Trophoblast cell (in vitro differentiated cells and primary cell): ENCODE data around the gene ABCB9.

ENCODE experiments used
- DNase-seq, 2 donors: peaks; one replicate each; pipeline ENCODE4 v3.0.0-alpha.2; 2016
- H2AFZ ChIP-seq: 2 replicates; pipeline ENCODE4 v1.6.1; 2013; ENCODE audit warnings: low read length, moderate library complexity, mild to moderate bottlenecking; ENCODE audit not compliant: insufficient read depth, poor library complexity
- H2AK5ac ChIP-seq: 2 replicates; pipeline ENCODE4 v1.6.1; 2013; ENCODE audit warnings: mild to moderate bottlenecking, low read length
- H2BK120ac ChIP-seq: 2 replicates; pipeline ENCODE4 v1.6.1; 2013; ENCODE audit warnings: low read length, mild to moderate bottlenecking, moderate library complexity; ENCODE audit not compliant: insufficient read depth, poor library complexity
- H2BK12ac ChIP-seq: 2 replicates; pipeline ENCODE4 v1.6.1; 2013; ENCODE audit warnings: mild to moderate bottlenecking, low read length, moderate library complexity
- H2BK5ac ChIP-seq: 2 replicates; pipeline ENCODE4 v1.6.1; 2013; ENCODE audit warnings: low read length, low read depth, moderate library complexity, mild to moderate bottlenecking; ENCODE audit not compliant: poor library complexity
- H3K14ac ChIP-seq: 2 replicates; pipeline ENCODE4 v1.6.1; 2013; ENCODE audit warnings: mild to moderate bottlenecking, low read length
- H3K18ac ChIP-seq: 2 replicates; pipeline ENCODE4 v1.6.1; 2013; ENCODE audit warnings: mild to moderate bottlenecking, low read length
- H3K23ac ChIP-seq: 2 replicates; pipeline ENCODE4 v1.6.1; 2013; ENCODE audit warnings: low read length
- H3K27ac ChIP-seq: 2 replicates; pipeline ENCODE4 v1.5.1; 2013; ENCODE audit warnings: low read depth, mild to moderate bottlenecking, inconsistent platforms, low read length, moderate library complexity
- H3K27me3 ChIP-seq: 2 replicates; pipeline ENCODE4 v1.6.1; 2013; ENCODE audit warnings: inconsistent platforms, mild to moderate bottlenecking, low read length, moderate library complexity; ENCODE audit not compliant: insufficient read depth
- H3K36me3 ChIP-seq, 2 experiments: 1 replicate in 1 of 2; 2 replicates in 1 of 2; pipeline ENCODE4 v1.6.1; 2013; ENCODE audit warnings: low read length in 2 of 2, mild to moderate bottlenecking in 2 of 2, moderate library complexity in 1 of 2; ENCODE audit not compliant: insufficient read depth in 2 of 2, control insufficient read depth in 1 of 2
- H3K4ac ChIP-seq: 2 replicates; pipeline ENCODE4 v1.6.1; 2013; ENCODE audit warnings: low read depth, mild to moderate bottlenecking, low read length, moderate library complexity
- H3K4me1 ChIP-seq, 2 experiments: 1 replicate in 1 of 2; 2 replicates in 1 of 2; pipeline ENCODE4 v1.6.1; 2013; ENCODE audit warnings: low read length in 2 of 2, mild to moderate bottlenecking in 2 of 2, moderate library complexity in 1 of 2; ENCODE audit not compliant: insufficient read depth in 2 of 2, control insufficient read depth in 1 of 2
- H3K4me2 ChIP-seq: 2 replicates; pipeline ENCODE4 v1.6.1; 2013; ENCODE audit warnings: inconsistent platforms, mild to moderate bottlenecking, low read length, moderate library complexity
- H3K4me3 ChIP-seq: 2 replicates; pipeline ENCODE4 v1.5.1; 2013; ENCODE audit warnings: mild to moderate bottlenecking, low read depth, low read length, inconsistent platforms
- H3K79me1 ChIP-seq: one replicate; pipeline ENCODE4 v1.6.1; 2013; ENCODE audit warnings: low read length
- H3K79me2 ChIP-seq: 2 replicates; pipeline ENCODE4 v1.6.1; 2013; ENCODE audit warnings: low read length, mild to moderate bottlenecking; ENCODE audit not compliant: control insufficient read depth, insufficient read depth, poor library complexity
- H3K9ac ChIP-seq: 2 replicates; pipeline ENCODE4 v1.6.1; 2013; ENCODE audit warnings: mild to moderate bottlenecking, low read length
- H3K9me3 ChIP-seq: 2 replicates; pipeline ENCODE4 v1.6.1; 2013; ENCODE audit warnings: low read depth, mild to moderate bottlenecking, control low read depth, inconsistent platforms, low read length; ENCODE audit not compliant: insufficient read depth
- H4K12ac ChIP-seq: 2 replicates; pipeline ENCODE4 v1.6.1; 2013; ENCODE audit warnings: low read depth, mild to moderate bottlenecking, low read length, moderate library complexity
- H4K8ac ChIP-seq: 2 replicates; pipeline ENCODE4 v1.6.1; 2013; ENCODE audit warnings: low read depth, mild to moderate bottlenecking, low read length, moderate library complexity
- H4K91ac ChIP-seq: one replicate; pipeline ENCODE4 v1.6.1; 2013; ENCODE audit warnings: low read depth, mild to moderate bottlenecking, low read length, moderate library complexity
- WGBS: extraction: QIAGEN DNeasy Blood & Tissue Kit; methylation state at CpG from one replicate; pipeline ENCODE4 v1.1.7; 2013; ENCODE audit warnings: missing lambda C conversion rate; ENCODE audit not compliant: insufficient read length, insufficient coverage; ENCODE audit errors: extremely low coverage; 5-methylcytosine and 5-hydroxymethylcytosine counted together

ABCB9 gene

DNA sequence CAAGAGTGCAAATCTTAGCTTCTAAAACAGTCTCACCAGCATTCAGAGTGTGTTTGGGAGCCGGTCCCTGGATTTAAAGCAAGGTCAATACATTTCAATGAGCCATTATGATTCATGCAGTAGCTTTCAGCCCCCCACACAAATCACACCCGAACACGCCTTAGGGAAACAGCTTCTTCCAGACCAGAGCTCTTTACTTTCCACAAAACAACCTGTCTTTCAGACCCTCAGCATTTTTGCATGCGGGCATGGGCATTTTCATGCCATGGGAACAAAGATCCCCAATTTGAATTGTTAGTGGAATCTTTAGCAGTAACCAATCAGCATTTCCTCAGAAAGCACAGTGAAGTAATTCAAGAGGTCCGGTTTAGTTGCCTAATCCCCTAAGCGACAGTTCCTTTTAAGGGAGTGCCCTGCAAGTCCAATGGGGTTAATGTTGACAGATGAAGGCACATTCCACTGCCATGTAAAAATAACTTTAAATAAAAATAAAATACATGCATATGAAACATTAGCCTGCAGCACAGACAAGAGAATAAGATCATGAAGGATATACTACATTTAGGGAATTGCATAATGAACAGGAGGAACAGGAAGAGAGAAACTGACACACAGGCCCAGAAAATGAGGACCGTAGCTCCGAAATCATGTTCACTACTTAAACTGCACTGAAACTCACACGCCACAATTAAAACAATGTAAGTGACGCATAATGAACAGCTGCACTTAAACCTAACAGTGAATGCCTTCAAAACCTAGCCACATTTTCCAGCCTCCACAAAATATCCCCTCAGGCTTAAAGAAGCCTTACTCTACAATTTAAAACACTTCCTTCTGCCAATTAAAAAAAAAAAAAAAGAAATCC is 74.4 kb downstream of the ABCB9 start:
- Histone ChIP-seq H3K79me1 (peaks cover 31% of the 10 kb centered on the region), H2BK5ac (no peak overlapping the region), H3K14ac (no peak overlapping the region), H2BK120ac (no peak overlapping the region), H3K9ac (no peak overlapping the region), H4K8ac (no peak overlapping the region), H3K27ac (peak overlapping the region; percentile 54), H3K4ac (no peak overlapping the region), H3K27me3 (no peaks in the 10 kb centered on the region), H4K12ac (no peak overlapping the region), H3K79me2 (peaks cover 25% of the 10 kb centered on the region), H3K18ac (no peak overlapping the region), H2AFZ (no peak overlapping the region), H3K9me3 (no peaks in the 10 kb centered on the region), H3K4me3 (no peak overlapping the region), H2AK5ac (no peak overlapping the region), H2BK12ac (no peak overlapping the region), H3K4me2 (peak overlapping the region; percentile 50), H3K4me1 (peaks cover 34 to 42% of the 10 kb centered on the region in 2 experiments), H3K36me3 (no peaks in the 10 kb centered on the region), H3K23ac (no peak overlapping the region), H4K91ac (no peak overlapping the region)
- WGBS, result no CpG with 5 or more reads among the region's 10 CpGs
- DNase-seq, result peak in 1 of 2 donors; percentile 69

GRCh38 chr12:122889761-122890520 is 76.3 kb downstream of the ABCB9 start:
- Histone ChIP-seq H3K18ac (no peak overlapping the region), H2AK5ac (no peak overlapping the region), H4K8ac (no peak overlapping the region), H3K9ac (no peak overlapping the region), H2AFZ (no peak overlapping the region), H3K79me1 (peaks cover 18% of the 10 kb centered on the region), H3K4me3 (no peak overlapping the region), H2BK12ac (no peak overlapping the region), H4K12ac (no peak overlapping the region), H3K79me2 (peaks cover 19% of the 10 kb centered on the region), H3K27me3 (no peaks in the 10 kb centered on the region), H3K4me2 (no peak overlapping the region), H3K14ac (no peak overlapping the region), H2BK120ac (no peak overlapping the region), H4K91ac (no peak overlapping the region), H3K27ac (no peak overlapping the region), H3K4me1 (peaks cover 32 to 38% of the 10 kb centered on the region in 2 experiments), H2BK5ac (no peak overlapping the region), H3K36me3 (no peaks in the 10 kb centered on the region), H3K9me3 (no peaks in the 10 kb centered on the region), H3K23ac (no peak overlapping the region), H3K4ac (peak overlapping the region; percentile 53)
- DNase-seq, result no peak
- WGBS, result no CpG with 5 or more reads among the region's 13 CpGs

GRCh38 chr12:122888232-122888752 is 78.0 kb downstream of the ABCB9 start:
- no peaks in the 10 kb centered on the region for H3K9me3 ChIP-seq
- peak overlapping the region; percentile 47 for H2BK12ac ChIP-seq
- peak overlapping the region; percentile 51 for H2BK5ac ChIP-seq
- no peak overlapping the region for H3K4me3 ChIP-seq
- H4K8ac ChIP-seq, result no peak overlapping the region
- H3K4me2 ChIP-seq, result peak overlapping the region; percentile 53
- no peak overlapping the region for H2BK120ac ChIP-seq
- no peak overlapping the region for H2AFZ ChIP-seq
- H3K4ac ChIP-seq, result peak overlapping the region; percentile 43
- H3K27me3 ChIP-seq, result no peaks in the 10 kb centered on the region
- no peak overlapping the region for H2AK5ac ChIP-seq
- peak; percentile 89 to 94 for DNase-seq
- no peaks in the 10 kb centered on the region for H3K36me3 ChIP-seq
- H3K27ac ChIP-seq, result peak overlapping the region; percentile 90
- H3K9ac ChIP-seq, result no peak overlapping the region
- H3K23ac ChIP-seq, result no peak overlapping the region
- H4K91ac ChIP-seq, result peak overlapping the region; percentile 57
- H3K18ac ChIP-seq, result peak overlapping the region; percentile 47
- H3K79me2 ChIP-seq, result peaks cover 12% of the 10 kb centered on the region
- H3K4me1 ChIP-seq, result peaks cover 27 to 34% of the 10 kb centered on the region in 2 experiments
- no peak overlapping the region for H4K12ac ChIP-seq
- WGBS, result no CpG with 5 or more reads among the region's 12 CpGs
- peak overlapping the region; percentile 60 for H3K14ac ChIP-seq
- H3K79me1 ChIP-seq, result peaks cover 18% of the 10 kb centered on the region

GRCh38 chr12:122887819-122888212 is 78.4 kb downstream of the ABCB9 start:
- no peak for DNase-seq
- peak overlapping the region; percentile 68 for H2BK120ac ChIP-seq

More at GRCh38 chr12:122887819-122888212, 78.4 kb downstream of the ABCB9 start:
- Histone ChIP-seq H3K79me1 (peaks cover 18% of the 10 kb centered on the region), H3K4me2 (no peak overlapping the region), H2BK12ac (peak overlapping the region; percentile 67), H3K4me3 (no peak overlapping the region), H3K18ac (no peak overlapping the region), H3K4me1 (peaks cover 27 to 34% of the 10 kb centered on the region in 2 experiments), H2AFZ (peak overlapping the region; percentile 39), H2AK5ac (no peak overlapping the region), H3K14ac (no peak overlapping the region), H4K12ac (no peak overlapping the region), H3K79me2 (peaks cover 12% of the 10 kb centered on the region), H2BK5ac (peak overlapping the region; percentile 50), H3K27ac (peak overlapping the region; percentile 90), H4K8ac (peak overlapping the region; percentile 26), H3K36me3 (no peaks in the 10 kb centered on the region), H3K9me3 (no peaks in the 10 kb centered on the region), H3K27me3 (no peaks in the 10 kb centered on the region), H3K9ac (no peak overlapping the region), H4K91ac (peak overlapping the region; percentile 50), H3K23ac (no peak overlapping the region), H3K4ac (peak overlapping the region; percentile 53)
- WGBS, result no CpG with 5 or more reads among the region's 5 CpGs
